Transverse colon (tissue), 4 donors: ENCODE measurements around the gene TRAIP. TPM values are rescaled to one million over a fixed set of nuclear protein-coding genes. Genes with fewer than 3 reads are reported as not detected.

ENCODE experiments used
- DNase-seq: peaks from one replicate; pipeline ENCODE4 v3.0.0-alpha.2; 2019
- H3K27ac ChIP-seq, 4 donors: fragments of 200-600 bp; sonication (generic); 2 replicates each; pipeline ENCODE4 v1.5.1; 2016 to 2018; ENCODE audit warnings: inconsistent platforms in 4 of 4
- H3K27me3 ChIP-seq: fragments of 200-600 bp; sonication (generic); 2 replicates; pipeline ENCODE4 v1.5.1; 2017; ENCODE audit warnings: inconsistent platforms
- H3K36me3 ChIP-seq, 4 donors: fragments of 200-600 bp; sonication (generic); 2 replicates each; pipeline ENCODE4 v1.5.1; 2017 to 2019; ENCODE audit warnings: inconsistent platforms in 4 of 4
- H3K4me1 ChIP-seq, 4 donors: fragments of 200-600 bp; sonication (generic); 2 replicates each; pipeline ENCODE4 v1.5.1; 2017 to 2020; ENCODE audit warnings: inconsistent platforms in 4 of 4
- H3K4me3 ChIP-seq, 4 donors: fragments of 200-600 bp; sonication (generic); 1 replicate in 1 of 4; 2 replicates in 3 of 4; pipeline versions ENCODE4 v1.5.1 to v1.6.1; 2017 to 2019; ENCODE audit warnings: inconsistent platforms in 4 of 4
- H3K9me3 ChIP-seq, 2 donors: fragments of 200-600 bp; sonication (generic); 2 replicates each; pipeline ENCODE4 v1.5.1; 2017 to 2019; ENCODE audit warnings: inconsistent platforms in 2 of 2
- EP300 ChIP-seq: sonication (generic); formaldehyde crosslinking; IDR thresholded peaks from one replicate; pipeline ENCODE4 v1.6.1; 2017; ENCODE audit warnings: antibody characterized with exemption, low read depth
- POLR2A ChIP-seq: fragments of 450-650 bp; IDR thresholded peaks from one replicate; pipeline ENCODE4 v1.6.1; 2016; ENCODE audit warnings: antibody characterized with exemption, mild to moderate bottlenecking, moderate library complexity
- POLR2AphosphoS5 ChIP-seq, 3 donors: sonication (generic); formaldehyde crosslinking; IDR thresholded peaks; one replicate each; pipeline ENCODE4 v1.6.1; 2016; ENCODE audit warnings: antibody characterized with exemption in 3 of 3
- WGBS, 2 donors: methylation state at CpG; one replicate each; pipeline ENCODE4 v1.1.5; 2018; ENCODE audit warnings: low coverage in 1 of 2; 5-methylcytosine and 5-hydroxymethylcytosine counted together
- in situ Hi-C, 4 donors: fragments of 200-750 bp; cut with MboI; loops; one replicate each; pipeline versions ENCODE4 v1.15.0 to v1.15.1; 2017; ENCODE audit warnings: low sequenced_read_pairs in 3 of 4, low pct_ligation_motif_present in 1 of 4, low pct_unique_long_range_greater_than_20kb in 1 of 4
- intact Hi-C: fragments of 100-400 bp; cut with DNase I; formaldehyde crosslinking; loops from one replicate; pipeline ENCODE4 v1.15.1; 2023; ENCODE audit warnings: low total_unique reads
- total RNA-seq, 4 donors: library from RNA; depleted of rRNA; stranded (reverse); fragments of >200 nt; gene quantifications; one replicate each; pipeline ENCODE4 v1.1.0, GENCODE V29; 2016
- TF ChIP-seq, protein P1 (sequence below), 5 experiments: fragments of 200-600 bp in 3 of 5; fragments of 450-650 bp in 2 of 5; sonication (generic) in 3 of 5; IDR thresholded peaks; 1 replicate in 2 of 5; 2 replicates in 3 of 5; pipeline ENCODE4 v1.5.1; 2016 to 2017; ENCODE audit warnings: antibody characterized with exemption in 5 of 5, inconsistent platforms in 3 of 5, mild to moderate bottlenecking in 2 of 5, moderate library complexity in 1 of 5

The TRAIP gene
- total RNA-seq, 4 donors from 2014 or later: 1.2 to 1.7 (median 1.6) TPM

GRCh38 chr3:49844464-49845183 lies 11.7 kb downstream of the TRAIP start:
- in situ Hi-C loops (loop anchor here in 1 of 4 donors (10.0 kb wide), 1 partner anchor 140 kb away; no protein-coding TSS in a partner anchor), intact Hi-C loops (loop anchor here (10.0 kb wide), 1 partner anchor 140 kb away; no protein-coding TSS in a partner anchor)
- WGBS, 2 donors: 70 to 74% methylated on average over 3 to 5 of the region's 5 CpGs
- H3K4me3 ChIP-seq: no peak overlapping the region
- H3K9me3 ChIP-seq: no peaks in the 10 kb centered on the region
- H3K27ac ChIP-seq: no peak overlapping the region
- no peak for DNase-seq
- H3K36me3 ChIP-seq: no peaks in the 10 kb centered on the region
- no peak for TF ChIP-seq POLR2A
- TF ChIP-seq, protein P1, sequence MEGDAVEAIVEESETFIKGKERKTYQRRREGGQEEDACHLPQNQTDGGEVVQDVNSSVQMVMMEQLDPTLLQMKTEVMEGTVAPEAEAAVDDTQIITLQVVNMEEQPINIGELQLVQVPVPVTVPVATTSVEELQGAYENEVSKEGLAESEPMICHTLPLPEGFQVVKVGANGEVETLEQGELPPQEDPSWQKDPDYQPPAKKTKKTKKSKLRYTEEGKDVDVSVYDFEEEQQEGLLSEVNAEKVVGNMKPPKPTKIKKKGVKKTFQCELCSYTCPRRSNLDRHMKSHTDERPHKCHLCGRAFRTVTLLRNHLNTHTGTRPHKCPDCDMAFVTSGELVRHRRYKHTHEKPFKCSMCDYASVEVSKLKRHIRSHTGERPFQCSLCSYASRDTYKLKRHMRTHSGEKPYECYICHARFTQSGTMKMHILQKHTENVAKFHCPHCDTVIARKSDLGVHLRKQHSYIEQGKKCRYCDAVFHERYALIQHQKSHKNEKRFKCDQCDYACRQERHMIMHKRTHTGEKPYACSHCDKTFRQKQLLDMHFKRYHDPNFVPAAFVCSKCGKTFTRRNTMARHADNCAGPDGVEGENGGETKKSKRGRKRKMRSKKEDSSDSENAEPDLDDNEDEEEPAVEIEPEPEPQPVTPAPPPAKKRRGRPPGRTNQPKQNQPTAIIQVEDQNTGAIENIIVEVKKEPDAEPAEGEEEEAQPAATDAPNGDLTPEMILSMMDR (IDR thresholded peaks at IDR 0.05): no peak
- no peak for TF ChIP-seq POLR2AphosphoS5 (IDR thresholded peaks at IDR 0.05)
- TF ChIP-seq EP300: no peak
- no peaks in the 10 kb centered on the region for H3K4me1 ChIP-seq
- H3K27me3 ChIP-seq: no peaks in the 10 kb centered on the region

- intact Hi-C loops (loop anchor here (10.0 kb wide), 1 partner anchor 138 kb away; no protein-coding TSS in a partner anchor), in situ Hi-C loops (loop anchor here in 1 of 4 donors (10.0 kb wide), 1 partner anchor 138 kb away; no protein-coding TSS in a partner anchor)
- no peaks in the 10 kb centered on the region for H3K36me3 ChIP-seq
- no peak overlapping the region for H3K4me3 ChIP-seq
- H3K9me3 ChIP-seq: no peaks in the 10 kb centered on the region
- H3K27ac ChIP-seq: no peak overlapping the region
- no peaks in the 10 kb centered on the region for H3K27me3 ChIP-seq
- no peak for TF ChIP-seq POLR2AphosphoS5 (IDR thresholded peaks at IDR 0.05)
- TF ChIP-seq POLR2A: no peak
- TF ChIP-seq EP300: no peak
- TF ChIP-seq, protein P1 (IDR thresholded peaks at IDR 0.05): no peak
- peaks cover 0 to 4% (median 1%) of the 10 kb centered on the region in 4 donors for H3K4me1 ChIP-seq
- WGBS, 2 donors: 96% methylated on average over 3 of the region's 3 CpGs; no CpG with 5 or more reads in 1 of the 2 donors
- DNase-seq: no peak
Observed at GRCh38 chr3:49842843-49843517, 13.4 kb downstream of the TRAIP start.

- H3K27me3 ChIP-seq: no peaks in the 10 kb centered on the region
- TF ChIP-seq EP300 (no peak), POLR2A (no peak), POLR2AphosphoS5 (IDR thresholded peaks at IDR 0.05) (no peak)
- TF ChIP-seq, protein P1 (IDR thresholded peaks at IDR 0.05): no peak
- intact Hi-C loops (loop anchor here (10.0 kb wide), 1 partner anchor 137 kb away; no protein-coding TSS in a partner anchor), in situ Hi-C loops (loop anchor here in 1 of 4 donors (10.0 kb wide), 1 partner anchor 137 kb away; no protein-coding TSS in a partner anchor)
- H3K4me3 ChIP-seq: no peak overlapping the region
- no peaks in the 10 kb centered on the region for H3K36me3 ChIP-seq
- peaks cover 0 to 4% (median 1%) of the 10 kb centered on the region in 4 donors for H3K4me1 ChIP-seq
- DNase-seq: no peak
- no peak overlapping the region for H3K27ac ChIP-seq
- WGBS, 2 donors: 85 to 100% methylated on average over 1 to 4 of the region's 7 CpGs
- no peaks in the 10 kb centered on the region for H3K9me3 ChIP-seq
Observed at GRCh38 chr3:49841806-49842205, 14.6 kb downstream of the TRAIP start.

DNA sequence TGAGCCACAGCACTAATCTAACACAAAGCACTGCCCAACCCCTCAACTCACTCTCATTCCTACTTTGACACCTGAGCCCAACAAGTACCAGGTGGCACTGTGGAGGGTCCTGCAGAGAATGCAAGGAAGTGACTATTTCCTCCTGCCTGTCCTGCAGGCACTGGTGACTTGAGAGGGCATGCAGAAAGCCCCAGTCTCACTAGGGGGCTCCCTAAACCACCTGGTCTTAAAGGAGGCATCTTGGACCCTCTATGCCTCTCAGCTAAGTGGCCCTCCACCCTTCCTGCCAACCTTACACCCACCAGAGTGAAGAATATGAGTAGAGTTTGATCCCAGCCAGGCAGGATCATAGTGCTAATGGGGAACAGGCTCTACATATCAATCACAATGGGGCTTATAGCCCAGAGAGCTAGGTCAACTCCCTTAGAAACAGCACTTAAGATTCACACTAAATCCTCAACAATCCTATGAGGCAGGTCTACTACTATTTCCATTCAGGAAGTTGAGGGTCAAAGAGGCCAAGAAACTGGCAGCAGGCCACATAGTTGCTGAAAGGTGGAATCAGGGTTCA lies 15.2 kb downstream of the TRAIP start:
- Histone ChIP-seq H3K36me3 (no peaks in the 10 kb centered on the region), H3K4me3 (no peak overlapping the region), H3K27ac (no peak overlapping the region), H3K4me1 (peaks cover 0 to 4% (median 1%) of the 10 kb centered on the region in 4 donors), H3K9me3 (no peaks in the 10 kb centered on the region), H3K27me3 (no peaks in the 10 kb centered on the region)
- in situ Hi-C loops: loop anchor here in 1 of 4 donors (10.0 kb wide), 1 partner anchor 136 kb away; no protein-coding TSS in a partner anchor
- TF ChIP-seq EP300: no peak
- TF ChIP-seq, protein P1 (IDR thresholded peaks at IDR 0.05): peak in 1 of 5 experiments; percentile 15
- DNase-seq: no peak
- intact Hi-C loops: loop anchor here (10.0 kb wide), 1 partner anchor 136 kb away; no protein-coding TSS in a partner anchor
